SK-N-MC (cell line): ENCODE data around the gene XRCC1.

Experiments used
- EZH2 ChIP-seq: fragments of 200-600 bp; sonication (generic); IDR thresholded peaks from one replicate; pipeline ENCODE4 v1.6.1; 2017; ENCODE audit warnings: antibody characterized with exemption
- POLR2AphosphoS5 ChIP-seq: IDR thresholded peaks from 2 replicates; pipeline ENCODE4 v1.6.1; 2012; ENCODE audit warnings: mild to moderate bottlenecking, low read depth, low read length, borderline replicate concordance

DNA sequence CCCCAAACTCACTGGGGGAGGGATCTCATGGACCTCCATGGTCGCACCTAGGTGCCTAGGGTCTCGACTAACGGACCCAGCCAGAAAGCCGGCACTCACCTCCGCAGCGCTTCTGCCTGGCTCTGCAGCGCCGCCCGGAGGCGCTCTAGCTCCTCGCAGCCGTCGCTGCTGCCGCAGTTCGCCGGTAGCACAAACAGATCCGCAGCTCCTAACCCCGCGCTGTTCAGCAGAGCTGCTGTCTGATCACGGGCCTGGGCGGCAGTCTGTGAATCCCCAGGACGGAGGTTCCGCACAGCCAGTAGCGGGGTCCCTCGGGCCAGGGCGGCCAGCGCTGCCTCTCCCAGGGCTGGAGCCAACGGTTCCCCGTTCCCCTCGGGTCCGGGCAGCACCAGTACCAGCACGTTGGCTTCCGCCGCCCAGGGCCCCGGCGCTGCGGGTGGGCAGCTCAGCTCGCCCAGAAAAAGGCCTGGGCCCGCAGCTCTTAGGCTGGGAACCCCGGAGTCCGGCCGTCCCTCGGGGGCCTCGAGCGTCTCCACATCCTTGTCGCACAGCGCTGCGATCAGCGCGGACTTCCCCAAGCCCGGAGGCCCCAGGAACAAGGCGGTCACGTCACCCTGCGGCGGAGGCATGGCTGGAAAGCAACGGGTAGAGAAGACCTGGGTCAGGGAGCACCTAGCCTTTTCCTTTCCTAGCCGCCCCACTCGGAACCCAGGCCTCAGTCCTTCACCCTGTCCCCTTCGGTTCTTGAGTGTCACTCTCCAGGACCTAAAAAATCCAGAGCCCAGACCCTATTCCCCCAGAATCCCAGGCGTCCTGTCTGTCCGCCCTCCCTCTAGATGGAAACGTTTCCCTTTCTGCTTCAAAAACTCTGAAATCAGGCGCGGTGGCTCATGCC lies 19.6 kb upstream of the XRCC1 start:
- TF ChIP-seq EZH2 (no peak), POLR2AphosphoS5 (no peak)
